Stimulated activated CD4-positive, alpha-beta T cell treated with anti-CD3 and anti-CD28 coated beads, TNF-alpha, amount 100 ng/mL, for 4 hours (primary cell): ENCODE measurements around the gene PEPD.

Experiments
- DNase-seq, 3 experiments: peaks; one replicate each; pipeline ENCODE4 v3.0.0-alpha.2; 2020; ENCODE audit warnings: low read depth in 3 of 3

Gene PEPD

GRCh38 chr19:33359581-33359980 is 162.0 kb downstream of the PEPD start:
- DNase-seq: no peak

GRCh38 chr19:33358408-33358807 is 163.2 kb downstream of the PEPD start:
- DNase-seq: no peak

- DNase-seq: no peak
Measured at GRCh38 chr19:33357556-33357955, 164.0 kb downstream of the PEPD start.

- DNase-seq: no peak
Measured at GRCh38 chr19:33355535-33355934, 166.1 kb downstream of the PEPD start.

- DNase-seq: no peak
Measured at GRCh38 chr19:33350538-33351309, 170.9 kb downstream of the PEPD start.

- no peak for DNase-seq
Measured at GRCh38 chr19:33349319-33350289, 172.0 kb downstream of the PEPD start.

- DNase-seq: no peak
Measured at GRCh38 chr19:33348301-33349010, 173.1 kb downstream of the PEPD start.

- DNase-seq: no peak
Measured at GRCh38 chr19:33347300-33347699, 174.3 kb downstream of the PEPD start.

- no peak for DNase-seq
Measured at GRCh38 chr19:33346665-33347064, 174.9 kb downstream of the PEPD start.

- no peak for DNase-seq
Measured at GRCh38 chr19:33345163-33345562, 176.4 kb downstream of the PEPD start.

GRCh38 chr19:33344573-33344925 is 177.0 kb downstream of the PEPD start:
- DNase-seq: no peak

- no peak for DNase-seq
Measured at GRCh38 chr19:33343859-33344572, 177.6 kb downstream of the PEPD start.

- DNase-seq: no peak
Measured at GRCh38 chr19:33343301-33343700, 178.3 kb downstream of the PEPD start.

- DNase-seq: no peak
Measured at GRCh38 chr19:33340991-33341390, 180.6 kb downstream of the PEPD start.

- DNase-seq: no peak
Measured at GRCh38 chr19:33339016-33339984, 182.3 kb downstream of the PEPD start.
